GM12872 (cell line): ENCODE data around the gene TIAM1.

Experiments used
- CTCF ChIP-seq: IDR thresholded peaks from 3 replicates; pipeline ENCODE4 v1.5.1; 2011; ENCODE audit warnings: low read depth, mild to moderate bottlenecking, low read length, moderate library complexity; ENCODE audit not compliant: insufficient read depth

TIAM1 gene

DNA sequence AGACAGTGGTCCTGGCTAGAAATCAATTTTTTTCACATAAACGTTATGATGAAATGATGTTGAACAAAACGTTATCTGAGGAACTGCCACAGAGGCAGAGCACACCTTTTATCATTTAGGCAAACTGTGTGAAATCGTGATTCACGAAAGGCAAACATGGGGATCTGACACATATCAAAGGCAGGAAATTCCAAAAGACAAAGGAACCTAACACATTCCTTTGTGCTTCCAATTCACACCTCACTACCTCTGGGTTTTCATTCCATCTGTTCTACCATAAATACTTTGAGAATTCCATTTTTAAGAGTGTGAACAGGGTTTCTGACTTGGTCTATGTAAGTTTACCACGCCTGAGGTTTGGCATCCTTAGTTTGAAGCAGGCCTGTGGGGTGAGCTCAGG is 186.3 kb downstream of the TIAM1 start:
- TF ChIP-seq CTCF = no peak

GRCh38 chr21:31156662-31157061 is 187.4 kb downstream of the TIAM1 start:
- TF ChIP-seq CTCF = no peak

- no peak for TF ChIP-seq CTCF
These were observed 187.9 kb downstream of the TIAM1 start for GRCh38 chr21:31156169-31156568.

DNA sequence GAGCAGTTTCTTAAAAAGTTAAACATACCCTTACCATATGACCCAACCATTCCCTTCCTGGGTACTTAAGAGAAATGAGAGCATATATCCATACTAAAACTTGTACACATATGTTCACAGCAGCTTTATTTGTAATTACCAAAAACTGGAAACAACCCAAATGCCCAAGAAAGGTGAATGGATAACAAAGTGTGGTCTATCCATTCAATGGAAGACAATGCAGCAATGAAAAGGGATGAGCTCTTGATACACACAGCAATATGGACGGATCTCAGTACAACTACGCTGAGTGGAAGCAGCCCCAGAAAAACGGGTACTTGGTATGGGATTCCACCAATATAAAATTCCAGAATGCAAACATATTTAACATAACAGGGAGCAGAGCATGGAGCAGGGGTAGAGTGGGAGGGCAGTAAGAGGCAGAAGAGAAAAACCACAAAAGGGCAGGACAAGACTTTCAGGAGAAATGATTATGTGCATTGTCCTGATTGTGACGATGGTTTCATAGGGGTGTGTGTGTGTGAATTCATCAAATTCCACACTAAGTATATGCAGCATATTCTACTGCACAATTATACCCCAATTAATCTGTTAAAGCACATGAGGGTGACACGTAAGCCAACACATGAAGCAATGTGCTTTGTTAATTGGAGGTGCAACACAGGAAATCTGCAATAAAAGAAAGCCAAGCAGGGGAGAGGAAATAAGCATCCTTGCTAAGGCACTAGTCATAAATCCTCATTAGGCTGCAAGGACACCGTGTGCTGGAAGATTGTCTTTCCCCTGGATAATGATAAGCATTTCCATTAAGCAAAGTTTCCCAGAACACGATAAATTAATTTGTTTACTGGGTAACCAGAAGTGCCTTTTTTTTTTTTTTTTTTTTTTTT is 192.7 kb downstream of the TIAM1 start:
- TF ChIP-seq CTCF = no peak

- TF ChIP-seq CTCF = no peak
These were observed 198.8 kb downstream of the TIAM1 start for GRCh38 chr21:31145274-31145673.

- TF ChIP-seq CTCF = no peak
These were observed 201.0 kb downstream of the TIAM1 start for GRCh38 chr21:31143036-31143435.

- TF ChIP-seq CTCF = peak; percentile 46; the same call in 2 of the 3 replicates
These were observed 201.5 kb downstream of the TIAM1 start for GRCh38 chr21:31142600-31142999.
